GM12878 (cell line): ENCODE results near the gene CSDE1.

Experiments used
- CHD2 ChIP-seq: IDR thresholded peaks from 2 replicates; pipeline ENCODE4 v1.6.1; 2011; ENCODE audit warnings: low read depth, low read length, improper control_type of control experiment, borderline replicate concordance
- CREM ChIP-seq: IDR thresholded peaks from 2 replicates; pipeline ENCODE4 v1.6.1; 2014; ENCODE audit warnings: antibody characterized with exemption, low read depth
- PAX8 ChIP-seq: fragments of 450-650 bp; IDR thresholded peaks from 2 replicates; pipeline ENCODE4 v1.6.1; 2017; ENCODE audit warnings: mild to moderate bottlenecking, moderate library complexity
- POLR2A ChIP-seq: IDR thresholded peaks from 2 replicates; pipeline ENCODE4 v1.6.1; 2011; ENCODE audit warnings: low read depth, mild to moderate bottlenecking, low read length
- POLR2AphosphoS2 ChIP-seq: IDR thresholded peaks from 2 replicates; pipeline ENCODE4 v1.6.1; 2011; ENCODE audit warnings: low read depth, mild to moderate bottlenecking, low read length, improper control_type of control experiment, moderate library complexity
- RAD21 ChIP-seq: IDR thresholded peaks from 2 replicates; pipeline ENCODE4 v1.6.1; 2011; ENCODE audit warnings: mild to moderate bottlenecking, low read depth, low read length, moderate library complexity; ENCODE audit not compliant: insufficient read depth
- REST ChIP-seq: IDR thresholded peaks from 2 replicates; pipeline ENCODE4 v1.6.1; 2012; ENCODE audit warnings: mild to moderate bottlenecking, low read depth, low read length
- SREBF2 ChIP-seq: IDR thresholded peaks from 2 replicates; pipeline ENCODE4 v1.6.1; 2012; ENCODE audit warnings: mild to moderate bottlenecking, low read length
- SRF ChIP-seq, 2 experiments: IDR thresholded peaks; 2 replicates each; pipeline ENCODE4 v1.6.1; 2011; ENCODE audit warnings: low read depth in 2 of 2, low read length in 2 of 2, mild to moderate bottlenecking in 1 of 2, moderate library complexity in 1 of 2
- YY1 ChIP-seq: IDR thresholded peaks from 2 replicates; pipeline ENCODE4 v1.6.1; 2011; ENCODE audit warnings: low read depth, mild to moderate bottlenecking, low read length
- ZNF384 ChIP-seq: IDR thresholded peaks from 2 replicates; pipeline ENCODE4 v1.6.1; 2012; ENCODE audit warnings: low read depth, mild to moderate bottlenecking, low read length, improper control_type of control experiment, borderline replicate concordance

- TF ChIP-seq YY1 (no peak), SRF (IDR thresholded peaks at IDR 0.05; ENCODE audit: low read depth in 2 of 2, low read length in 2 of 2) (no peak), RAD21 (no peak), REST (no peak), PAX8 (no peak), POLR2A (no peak), CHD2 (no peak), SREBF2 (no peak), CREM (no peak), POLR2AphosphoS2 (no peak), ZNF384 (no peak)
Measured at GRCh38 chr1:114771992-114772391, 14.2 kb upstream of the CSDE1 start.
